IMR-90 (cell line): ENCODE measurements around the gene UXS1. TPM values are rescaled to one million over a fixed set of nuclear protein-coding genes. Genes with fewer than 3 reads are reported as not detected.

ENCODE experiments used
- ATAC-seq: fragments of 200-7000 bp; cut with Tn5 transposase; 2 replicates; pipeline ENCODE4 v1.9.1; 2020; ENCODE audit warnings: low read depth, mild to moderate bottlenecking, moderate library complexity
- BruUV-seq: library from RNA; stranded (reverse); fragments of 400-500 nt; replicated peaks from 2 replicates; lab custom pipeline; 2021; lab: Mats Ljungman, UMichigan
- CTCF ChIA-PET: fragments of 300-600 bp; formaldehyde crosslinking; extraction: SDS; loops from one replicate; lab custom pipeline; 2021; ENCODE audit warnings: antibody characterized with exemption; lab: Yijun Ruan, JAX
- POLR2A ChIA-PET: fragments of 300-600 bp; sonication (Branson Sonifier 250); formaldehyde crosslinking; loops from one replicate; lab custom pipeline; 2022; ENCODE audit warnings: antibody characterized with exemption; ENCODE audit not compliant: unreplicated experiment; lab: Charles Lee
- DNase-seq: peaks from one replicate; pipeline ENCODE4 v3.0.0; 2013
- H2AFZ ChIP-seq: replicated peaks from 2 replicates; pipeline ENCODE3; 2013; ENCODE audit warnings: low read length, mild to moderate bottlenecking; ENCODE audit not compliant: poor library complexity
- H2AK5ac ChIP-seq: 2 replicates; pipeline ENCODE4 v1.6.1; 2013; ENCODE audit warnings: low read depth, low read length, inconsistent platforms
- H2AK9ac ChIP-seq: replicated peaks from 2 replicates; pipeline ENCODE3; 2013; ENCODE audit warnings: mild to moderate bottlenecking, low read depth, low read length, moderate library complexity; ENCODE audit not compliant: poor library complexity
- H2BK120ac ChIP-seq: 2 replicates; pipeline ENCODE4 v1.6.1; 2013; ENCODE audit warnings: low read depth, low read length, inconsistent platforms
- H2BK15ac ChIP-seq: 3 replicates; pipeline ENCODE4 v1.6.1; 2013; ENCODE audit warnings: low read depth, low read length, inconsistent platforms
- H2BK20ac ChIP-seq: 2 replicates; pipeline ENCODE4 v1.6.1; 2013; ENCODE audit warnings: low read depth, mild to moderate bottlenecking, inconsistent platforms, low read length, moderate library complexity
- H2BK5ac ChIP-seq: 2 replicates; pipeline ENCODE4 v1.6.1; 2013; ENCODE audit warnings: mild to moderate bottlenecking, low read depth, low read length, inconsistent platforms; ENCODE audit not compliant: poor library complexity, severe bottlenecking
- H3K14ac ChIP-seq: replicated peaks from 2 replicates; pipeline ENCODE4 v1.6.1; 2013; ENCODE audit warnings: low read depth, low read length, inconsistent platforms
- H3K18ac ChIP-seq: 2 replicates; pipeline ENCODE4 v1.6.1; 2013; ENCODE audit warnings: low read depth, low read length, control low read depth
- H3K23ac ChIP-seq: 2 replicates; pipeline ENCODE4 v1.6.1; 2013; ENCODE audit warnings: low read depth, low read length, inconsistent platforms
- H3K27ac ChIP-seq: 2 replicates; pipeline ENCODE4 v1.5.1; 2013; ENCODE audit warnings: mild to moderate bottlenecking, control low read depth, low read length; ENCODE audit not compliant: insufficient read depth
- H3K27me3 ChIP-seq: 2 replicates; pipeline ENCODE4 v1.6.1; 2013; ENCODE audit warnings: low read length; ENCODE audit not compliant: control insufficient read depth, insufficient read depth
- H3K36me3 ChIP-seq: 2 replicates; pipeline ENCODE4 v1.6.1; 2013; ENCODE audit warnings: low read length, mixed read lengths; ENCODE audit not compliant: control insufficient read depth, insufficient read depth
- H3K4ac ChIP-seq: 2 replicates; pipeline ENCODE4 v1.6.1; 2013; ENCODE audit warnings: low read depth, low read length, inconsistent platforms
- H3K4me1 ChIP-seq: 2 replicates; pipeline ENCODE4 v1.6.1; 2013; ENCODE audit warnings: low read length, mixed read lengths; ENCODE audit not compliant: control insufficient read depth, insufficient read depth
- H3K4me2 ChIP-seq: 2 replicates; pipeline ENCODE4 v1.6.1; 2013; ENCODE audit warnings: low read depth, mild to moderate bottlenecking, control low read depth, low read length, moderate library complexity
- H3K4me3 ChIP-seq: 2 replicates; pipeline ENCODE4 v1.5.1; 2013; ENCODE audit warnings: low read depth, mild to moderate bottlenecking, control low read depth, low read length, moderate library complexity; ENCODE audit not compliant: insufficient read depth
- H3K56ac ChIP-seq: 2 replicates; pipeline ENCODE4 v1.6.1; 2013; ENCODE audit warnings: low read length, inconsistent platforms; ENCODE audit not compliant: insufficient read depth; ENCODE audit errors: extremely low read depth
- H3K79me1 ChIP-seq, 2 experiments: 2 replicates each; pipeline ENCODE4 v1.6.1; 2013; ENCODE audit warnings: low read length in 2 of 2, inconsistent platforms in 1 of 2, low read depth in 1 of 2
- H3K9ac ChIP-seq: 2 replicates; pipeline ENCODE4 v1.6.1; 2013; ENCODE audit warnings: low read depth, low read length, control low read depth
- H3K9me1 ChIP-seq: 2 replicates; pipeline ENCODE4 v1.6.1; 2013; ENCODE audit warnings: low read length, inconsistent platforms; ENCODE audit not compliant: insufficient read depth
- H3K9me3 ChIP-seq: 2 replicates; pipeline ENCODE4 v1.6.1; 2013; ENCODE audit warnings: low read length; ENCODE audit not compliant: control insufficient read depth, insufficient read depth
- H4K20me1 ChIP-seq: 2 replicates; pipeline ENCODE4 v1.6.1; 2013; ENCODE audit warnings: low read length, inconsistent platforms; ENCODE audit not compliant: insufficient read depth
- H4K5ac ChIP-seq: 2 replicates; pipeline ENCODE4 v1.6.1; 2013; ENCODE audit warnings: mild to moderate bottlenecking, low read depth, low read length, control low read depth
- H4K8ac ChIP-seq, 2 experiments: 2 replicates each; pipeline ENCODE4 v1.6.1; 2013; ENCODE audit warnings: low read depth in 2 of 2, low read length in 2 of 2, control low read depth in 1 of 2, inconsistent platforms in 1 of 2
- H4K91ac ChIP-seq: 2 replicates; pipeline ENCODE4 v1.6.1; 2013; ENCODE audit warnings: low read depth, low read length, inconsistent platforms; ENCODE audit not compliant: insufficient read depth
- CEBPB ChIP-seq: IDR thresholded peaks from 2 replicates; pipeline ENCODE4 v1.6.1; 2012; ENCODE audit warnings: low read depth, low read length, improper control_type of control experiment
- CHD1 ChIP-seq: IDR thresholded peaks from 2 replicates; pipeline ENCODE4 v1.6.1; 2012; ENCODE audit warnings: low read depth, low read length, improper control_type of control experiment
- CTCF ChIP-seq: conservative IDR thresholded peaks from 2 replicates; pipeline ENCODE4 v1.5.1; 2012; ENCODE audit warnings: mild to moderate bottlenecking, low read depth, low read length, improper control_type of control experiment
- ELK1 ChIP-seq: fragments of 150-350 bp; IDR thresholded peaks from 2 replicates; pipeline ENCODE4 v1.6.1; 2016; ENCODE audit warnings: low read depth, mild to moderate bottlenecking, low read length, moderate library complexity, borderline replicate concordance
- FOS ChIP-seq: fragments of 150-350 bp; IDR thresholded peaks from 2 replicates; pipeline ENCODE4 v1.6.1; 2016; ENCODE audit warnings: low read depth, low read length
- MXI1 ChIP-seq: IDR thresholded peaks from 2 replicates; pipeline ENCODE4 v1.6.1; 2012; ENCODE audit warnings: low read depth, mild to moderate bottlenecking, low read length, moderate library complexity, borderline replicate concordance
- NFE2L2 ChIP-seq: fragments of 150-350 bp; IDR thresholded peaks from 2 replicates; pipeline ENCODE4 v1.6.1; 2016; ENCODE audit warnings: low read depth, mild to moderate bottlenecking, low read length
- POLR2A ChIP-seq: IDR thresholded peaks from 2 replicates; pipeline ENCODE4 v1.6.1; 2012; ENCODE audit warnings: mild to moderate bottlenecking, low read depth, low read length
- RAD21 ChIP-seq: IDR thresholded peaks from 2 replicates; pipeline ENCODE4 v1.6.1; 2012; ENCODE audit warnings: low read length, improper control_type of control experiment
- RCOR1 ChIP-seq: IDR thresholded peaks from 2 replicates; pipeline ENCODE4 v1.6.1; 2012; ENCODE audit warnings: mild to moderate bottlenecking, low read length, improper control_type of control experiment; ENCODE audit not compliant: insufficient replicate concordance
- RFX5 ChIP-seq: IDR thresholded peaks from 2 replicates; pipeline ENCODE4 v1.8.0; 2012; ENCODE audit warnings: low read depth, mild to moderate bottlenecking, low read length, moderate library complexity
- WGBS, 2 experiments: methylation state at CpG; one replicate each; pipeline versions ENCODE4 v1.1.5 to v1.1.7; 2013; ENCODE audit warnings: missing lambda C conversion rate in 2 of 2; ENCODE audit not compliant: insufficient read length in 1 of 2; ENCODE audit errors: extremely low coverage in 2 of 2; 5-methylcytosine and 5-hydroxymethylcytosine counted together
- dilution Hi-C: fragments of 300-500 bp; cut with HindIII; formaldehyde crosslinking; loops from one replicate; pipeline ENCODE4 v1.14.3; 2018; ENCODE audit warnings: low sequenced_read_pairs; ENCODE audit not compliant: unreplicated experiment
- in situ Hi-C: fragments of 300-500 bp; cut with MboI; formaldehyde crosslinking; loops from 3 replicates; pipeline ENCODE4 v1.14.3; 2019; ENCODE audit warnings: low sequenced_read_pairs, inconsistent platforms, mixed read lengths
- intact Hi-C: fragments of 100-400 bp; cut with micrococcal nuclease; formaldehyde crosslinking; loops from 2 replicates; pipeline ENCODE4 v1.10.0; 2022
- polyA plus RNA-seq, 3 experiments: library from polyadenylated mRNA; depleted of rRNA; stranded (reverse); fragments of >200 nt; gene quantifications; 2 replicates each; pipeline ENCODE4 v1.2.3, GENCODE V29; 2012; ENCODE audit warnings: low replicate concordance in 1 of 3
- total RNA-seq: library from RNA; depleted of rRNA; stranded (reverse); fragments of >200 nt; gene quantifications from 2 replicates; pipeline ENCODE4 v1.2.3, GENCODE V29; 2012
- TF ChIP-seq, protein P1 (sequence below): fragments of 150-350 bp; IDR thresholded peaks from 2 replicates; pipeline ENCODE4 v1.6.1; 2017; ENCODE audit warnings: mild to moderate bottlenecking, antibody characterized with exemption, low read length, low read depth

UXS1 gene
- total and polyA plus RNA-seq, 2 of the 4 experiments (the other 2 are of a cell fraction), result 33.7 to 54.3 TPM

DNA sequence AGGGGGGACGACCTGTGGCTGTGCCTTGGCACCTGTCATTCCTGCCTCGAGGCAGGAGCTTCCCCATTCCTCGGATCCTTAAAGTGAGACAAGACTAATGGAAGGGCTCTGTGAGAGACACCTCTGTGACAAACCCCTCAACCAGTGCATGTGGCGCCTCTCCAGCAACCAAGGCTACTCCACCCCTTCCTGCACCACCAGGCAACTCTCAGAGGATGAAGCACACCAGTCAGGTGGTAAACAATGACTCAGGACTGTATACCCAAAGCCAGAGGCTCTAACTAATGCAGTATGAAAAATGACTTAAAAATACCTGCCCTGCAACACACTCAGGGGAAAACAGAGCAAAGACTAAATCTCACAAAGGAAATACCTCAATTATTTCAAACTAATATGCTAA, 136.9 kb downstream of the UXS1 start:
- no peak overlapping the region for H3K4ac ChIP-seq
- H3K14ac ChIP-seq, result no peak overlapping the region
- ChIA-PET CTCF (no interaction called here), POLR2A (no interaction called here)
- H3K27me3 ChIP-seq, result peaks cover 18% of the 10 kb centered on the region
- H3K4me3 ChIP-seq, result no peak overlapping the region
- WGBS, 2 experiments, result no CpG with 5 or more reads among the region's 4 CpGs
- no peaks in the 10 kb centered on the region for H3K79me1 ChIP-seq
- in situ Hi-C loops, result no loop called here
- H3K36me3 ChIP-seq, result no peaks in the 10 kb centered on the region
- no peak overlapping the region for H2BK15ac ChIP-seq
- no TSS peak for BruUV-seq
- intact Hi-C loops, result no loop called here
- no peak overlapping the region for H4K5ac ChIP-seq
- 0 out of 2 replicates have a peak, but pooled peaks cover 2% of the 10 kb centered on the region for H3K9me3 ChIP-seq
- H2BK120ac ChIP-seq, result no peak overlapping the region
- no peak overlapping the region for H2AK5ac ChIP-seq
- no peak overlapping the region for H3K27ac ChIP-seq
- ATAC-seq (no peak), DNase-seq (no peak)
- H2BK5ac ChIP-seq, result no peak overlapping the region
- H3K9me1 ChIP-seq, result no peaks in the 10 kb centered on the region
- dilution Hi-C loops, result no loop called here
- H2BK20ac ChIP-seq, result no peak overlapping the region
- H3K4me1 ChIP-seq, result no peaks in the 10 kb centered on the region
- H4K8ac ChIP-seq, result no peak overlapping the region
- H2AFZ ChIP-seq, result no peak overlapping the region
- no peak for TF ChIP-seq CEBPB
- no peak for TF ChIP-seq NFE2L2
- TF ChIP-seq FOS, result no peak
- TF ChIP-seq CHD1, result no peak
- no peak for TF ChIP-seq RCOR1
- no peak for TF ChIP-seq RAD21
- TF ChIP-seq ELK1, result no peak
- TF ChIP-seq MXI1, result no peak
- TF ChIP-seq RFX5, result no peak
- TF ChIP-seq, protein P1, sequence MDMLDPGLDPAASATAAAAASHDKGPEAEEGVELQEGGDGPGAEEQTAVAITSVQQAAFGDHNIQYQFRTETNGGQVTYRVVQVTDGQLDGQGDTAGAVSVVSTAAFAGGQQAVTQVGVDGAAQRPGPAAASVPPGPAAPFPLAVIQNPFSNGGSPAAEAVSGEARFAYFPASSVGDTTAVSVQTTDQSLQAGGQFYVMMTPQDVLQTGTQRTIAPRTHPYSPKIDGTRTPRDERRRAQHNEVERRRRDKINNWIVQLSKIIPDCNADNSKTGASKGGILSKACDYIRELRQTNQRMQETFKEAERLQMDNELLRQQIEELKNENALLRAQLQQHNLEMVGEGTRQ, result no peak
- TF ChIP-seq POLR2A, result no peak
- no peak for TF ChIP-seq CTCF
- no peak overlapping the region for H3K23ac ChIP-seq
- no peak overlapping the region for H2AK9ac ChIP-seq
- H4K91ac ChIP-seq, result no peak overlapping the region
- no peak overlapping the region for H3K4me2 ChIP-seq
- no peak overlapping the region for H3K9ac ChIP-seq
- no peak overlapping the region for H3K18ac ChIP-seq
- no peak overlapping the region for H3K56ac ChIP-seq
- no peaks in the 10 kb centered on the region for H4K20me1 ChIP-seq
